ENCODE results near the gene AWAT1. TPM values are rescaled to one million over a fixed set of nuclear protein-coding genes. Genes with fewer than 3 reads are reported as not detected.
A peak's percentile ranks its signal among the peaks of the same experiment; 100 is the strongest.
"Not testable (repeated sequence)": the region's sequence is repeated elsewhere in the genome, so short reads cannot be mapped to it uniquely, and the experiment has no call there.

AWAT1 gene
- total RNA-seq, 1 donor from 2014 or later, result not detected

DNA sequence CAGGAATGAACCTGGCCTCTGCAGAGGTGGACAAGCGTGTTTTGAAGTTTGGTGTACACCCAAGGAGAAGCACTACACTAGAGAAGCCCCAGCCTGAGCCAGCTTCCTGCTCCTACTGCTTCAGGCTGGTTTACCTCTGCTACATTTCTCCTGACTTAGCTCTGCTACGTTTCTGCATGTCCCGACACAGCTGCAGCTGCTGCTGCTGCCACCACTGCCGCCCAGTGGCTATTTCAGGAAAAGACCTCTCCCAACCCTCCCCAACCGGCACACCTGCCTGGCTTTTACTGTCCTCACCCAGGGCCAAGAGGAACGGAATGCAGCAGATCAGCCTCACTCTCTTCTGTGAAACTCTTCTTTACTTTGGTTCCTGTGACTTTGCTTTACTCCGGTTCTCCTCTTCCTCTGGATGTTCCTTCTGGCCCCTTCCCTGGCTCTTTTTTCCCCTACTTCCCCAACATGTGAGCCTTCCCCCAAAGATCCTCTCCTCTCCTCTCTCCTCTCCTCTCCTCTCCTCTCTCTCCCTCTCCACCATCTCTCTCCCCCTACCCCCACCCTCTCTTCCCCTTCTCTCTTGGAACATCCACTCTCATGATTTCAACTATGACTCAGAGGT lies 28.6 kb downstream of the AWAT1 start:
- Histone ChIP-seq H3K4me3 (no peak overlapping the region), H3K36me3 (no peaks in the 10 kb centered on the region), H3K27ac (no peak overlapping the region), H3K27me3 (no peaks in the 10 kb centered on the region), H3K9me3 (no peaks in the 10 kb centered on the region), H3K4me1 (no peaks in the 10 kb centered on the region)
- peak; percentile 42 for TF ChIP-seq CTCF (IDR thresholded peaks at IDR 0.05)
- intact Hi-C loops (cut with DNase I), result no loop called here
- ATAC-seq (peak; percentile 75), DNase-seq (peak; percentile 63)

GRCh38 chrX:70264784-70265183 lies 30.3 kb downstream of the AWAT1 start:
- Histone ChIP-seq H3K4me1 (no peaks in the 10 kb centered on the region), H3K9me3 (no peaks in the 10 kb centered on the region), H3K27ac (no peak overlapping the region), H3K36me3 (no peaks in the 10 kb centered on the region), H3K4me3 (no peak overlapping the region), H3K27me3 (no peaks in the 10 kb centered on the region)
- ATAC-seq (no peak), DNase-seq (no peak)
- TF ChIP-seq CTCF (IDR thresholded peaks at IDR 0.05), result no peak
- intact Hi-C loops (cut with DNase I), result no loop called here

GRCh38 chrX:70268034-70268433 lies 33.6 kb downstream of the AWAT1 start, which contains the start of gene ARR3:
Gene ARR3 (plus strand): TSS chrX:70268334. CDS start chrX:70269386, 1,052 bp downstream.
- Histone ChIP-seq H3K9me3 (no peaks in the 10 kb centered on the region), H3K36me3 (no peaks in the 10 kb centered on the region), H3K4me1 (no peaks in the 10 kb centered on the region), H3K27me3 (no peaks in the 10 kb centered on the region), H3K27ac (no peak within 1 kb of the TSS), H3K4me3 (no peak within 1 kb of the TSS)
- no peak for DNase-seq
- TF ChIP-seq CTCF (IDR thresholded peaks at IDR 0.05), result no peak
- intact Hi-C loops (cut with DNase I), result no loop called here
- no peak for ATAC-seq

DNA sequence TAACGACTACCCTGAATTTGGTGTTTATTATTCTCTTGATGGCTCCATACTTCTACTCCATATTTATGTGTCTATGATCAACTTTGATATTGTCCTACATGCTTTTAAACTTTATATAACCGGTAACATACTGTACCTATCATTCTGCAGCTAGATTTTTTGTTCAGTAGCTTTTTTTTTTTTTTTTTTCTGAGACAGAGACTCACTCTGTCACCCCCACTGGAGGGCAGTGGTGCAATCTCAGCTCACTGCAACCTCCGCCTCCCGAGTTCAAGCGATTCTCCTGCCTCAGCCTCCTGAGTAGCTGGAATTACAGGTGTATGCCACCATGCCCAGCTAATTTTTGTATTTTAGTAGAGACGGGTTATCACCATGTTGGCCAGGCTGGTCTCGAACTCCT lies 39.6 kb downstream of the AWAT1 start:
- H3K36me3 ChIP-seq; intact Hi-C loops (cut with DNase I); H3K27ac ChIP-seq; H3K9me3 ChIP-seq; ATAC-seq; H3K27me3 ChIP-seq; DNase-seq; H3K4me3 ChIP-seq; H3K4me1 ChIP-seq: not testable (repeated sequence)

GRCh38 chrX:70279081-70279480 lies 44.6 kb downstream of the AWAT1 start:
- Histone ChIP-seq H3K9me3 (no peaks in the 10 kb centered on the region), H3K4me1 (no peaks in the 10 kb centered on the region), H3K27ac (no peak overlapping the region), H3K27me3 (no peaks in the 10 kb centered on the region), H3K4me3 (no peak overlapping the region), H3K36me3 (no peaks in the 10 kb centered on the region)
- ATAC-seq, result no peak
- intact Hi-C loops (cut with DNase I), result no loop called here
- no peak for TF ChIP-seq CTCF (IDR thresholded peaks at IDR 0.05)
- DNase-seq, result no peak

DNA sequence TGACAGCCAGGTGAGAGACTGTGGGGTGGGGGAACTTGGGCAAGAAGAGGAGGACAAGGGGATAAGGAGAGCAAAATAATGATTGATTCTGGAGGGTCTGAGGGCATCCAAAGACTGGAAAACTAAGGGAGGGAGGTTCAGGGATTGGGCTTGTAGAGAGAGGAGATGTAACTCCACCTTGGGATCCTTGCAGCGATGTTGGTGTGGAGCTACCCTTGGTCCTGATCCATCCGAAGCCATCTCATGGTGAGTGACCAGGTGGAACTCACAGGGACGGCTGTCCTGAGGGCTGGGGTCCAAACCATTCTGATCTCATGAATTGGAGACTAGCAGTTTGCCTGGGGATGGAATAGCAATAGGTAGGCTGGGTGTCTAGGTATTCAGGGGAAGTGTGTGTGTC lies 46.1 kb downstream of the AWAT1 start:
- H3K4me3 ChIP-seq, result no peak overlapping the region
- H3K4me1 ChIP-seq, result no peaks in the 10 kb centered on the region
- H3K36me3 ChIP-seq, result no peaks in the 10 kb centered on the region
- intact Hi-C loops (cut with DNase I), result no loop called here
- H3K27me3 ChIP-seq, result no peaks in the 10 kb centered on the region
- TF ChIP-seq CTCF (IDR thresholded peaks at IDR 0.05), result no peak
- no peak for ATAC-seq
- no peak for DNase-seq
- H3K27ac ChIP-seq, result no peak overlapping the region
- no peaks in the 10 kb centered on the region for H3K9me3 ChIP-seq
